Posterior cingulate gyrus (tissue), 11 donors: ENCODE data around the gene ZBTB7A.

ENCODE experiments used
- DNase-seq, 10 donors: peaks; one replicate each; pipeline versions ENCODE4 v3.0.0 to v3.0.0-alpha.2; 2020 to 2021; ENCODE audit warnings: mixed read lengths in 3 of 10
- intact Hi-C: fragments of 100-400 bp; cut with DNase I; formaldehyde crosslinking; loops from one replicate; pipeline ENCODE4 v1.15.1; 2023

Gene ZBTB7A

GRCh38 chr19:4094761-4095487, 28.2 kb upstream of the ZBTB7A start:
- peak in 1 of 10 donors; percentile 77 for DNase-seq

GRCh38 chr19:4094291-4094690, 27.6 kb upstream of the ZBTB7A start:
- no peak for DNase-seq
- intact Hi-C loops: no loop called here

More at GRCh38 chr19:4094761-4095487, 28.2 kb upstream of the ZBTB7A start:
- intact Hi-C loops: no loop called here

DNA sequence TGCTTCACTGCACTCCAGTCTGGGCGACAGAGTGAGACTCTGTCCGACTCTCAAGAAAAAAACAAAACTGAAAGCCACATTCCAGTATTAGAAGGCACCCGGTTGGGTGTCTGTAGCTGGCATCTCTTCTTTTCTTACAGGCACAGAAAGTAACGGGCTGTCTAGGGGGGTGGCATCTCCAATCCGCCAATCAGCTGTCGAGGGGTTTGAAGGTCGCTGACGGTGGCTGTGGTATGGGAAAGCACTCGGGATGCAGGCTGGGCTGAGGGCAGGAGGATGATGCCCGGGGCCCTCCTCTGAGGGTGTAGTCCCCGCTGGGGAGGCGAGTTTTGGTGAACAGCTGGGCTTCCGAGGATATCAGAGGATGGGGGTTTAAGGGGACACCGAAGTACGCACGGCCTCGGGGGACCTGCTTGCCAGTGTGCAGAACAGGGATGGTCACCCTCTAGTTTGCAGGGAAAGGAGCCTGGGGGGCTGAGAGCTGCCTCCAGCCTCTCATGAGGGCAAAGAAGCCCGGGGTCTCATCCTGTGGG, 27.0 kb upstream of the ZBTB7A start:
- intact Hi-C loops: no loop called here
- no peak for DNase-seq

DNA sequence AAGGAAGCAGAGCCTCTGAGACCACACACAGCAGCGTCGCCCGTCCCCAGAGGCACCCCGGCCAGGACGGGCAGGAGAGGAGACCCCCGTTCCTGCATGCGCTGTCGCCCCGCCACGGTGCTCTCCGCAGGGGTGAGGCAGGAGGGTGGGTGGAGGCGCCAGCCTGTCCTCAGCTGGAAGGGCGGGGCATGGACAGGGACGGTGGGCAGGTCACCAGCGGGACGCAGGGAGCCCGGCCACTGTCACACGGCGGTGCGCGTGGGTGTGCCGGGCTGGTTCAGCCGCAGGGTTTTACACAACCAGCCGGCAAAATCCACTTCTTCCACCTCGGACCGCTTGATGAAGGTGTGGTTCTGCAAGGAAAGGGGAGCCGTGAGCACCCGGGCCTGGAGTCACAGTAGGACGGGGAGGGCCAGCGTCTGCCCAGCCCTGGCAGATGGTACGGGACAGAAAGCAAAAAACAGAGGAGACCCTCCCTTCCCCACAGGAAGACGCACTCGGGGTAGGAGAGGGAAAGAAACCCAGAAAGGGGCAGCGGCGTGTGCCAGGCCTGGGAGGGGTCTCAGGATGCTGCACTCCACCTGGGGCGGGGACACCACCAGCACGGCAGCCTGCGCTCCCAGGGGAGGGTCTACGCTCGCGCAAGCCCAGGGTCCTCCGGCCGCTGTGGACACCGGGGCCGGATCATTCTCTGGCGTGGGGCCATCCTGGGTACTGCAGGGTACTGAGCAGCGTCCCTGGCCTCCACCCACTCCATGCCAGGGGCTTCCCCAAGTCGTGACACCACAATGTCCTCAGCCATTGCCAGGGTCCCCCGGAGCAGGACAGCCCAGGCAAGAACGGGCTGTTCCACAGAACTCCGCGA, 23.9 kb upstream of the ZBTB7A start:
- no peak for DNase-seq
- intact Hi-C loops: no loop called here

DNA sequence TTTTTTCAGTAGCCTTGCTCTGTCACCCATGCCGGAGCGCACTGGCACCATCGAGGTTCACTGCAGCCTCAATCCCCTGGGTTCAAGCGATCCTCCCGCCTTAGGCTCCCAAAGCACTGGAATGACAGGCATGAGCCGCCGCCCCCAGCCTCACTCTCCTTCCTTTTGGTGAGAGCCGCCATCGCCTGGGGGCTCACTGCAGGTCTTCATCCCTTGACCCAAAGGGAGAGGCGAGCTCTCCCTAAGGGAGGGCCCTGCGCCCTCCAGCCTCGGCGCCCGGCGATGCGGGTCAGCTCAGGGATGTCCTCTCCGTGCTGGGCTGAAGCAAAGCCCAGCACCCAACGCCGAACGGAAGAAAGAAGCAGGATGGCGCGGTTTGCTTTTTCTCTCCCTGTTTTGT, 23.2 kb upstream of the ZBTB7A start:
- intact Hi-C loops: no loop called here

DNA sequence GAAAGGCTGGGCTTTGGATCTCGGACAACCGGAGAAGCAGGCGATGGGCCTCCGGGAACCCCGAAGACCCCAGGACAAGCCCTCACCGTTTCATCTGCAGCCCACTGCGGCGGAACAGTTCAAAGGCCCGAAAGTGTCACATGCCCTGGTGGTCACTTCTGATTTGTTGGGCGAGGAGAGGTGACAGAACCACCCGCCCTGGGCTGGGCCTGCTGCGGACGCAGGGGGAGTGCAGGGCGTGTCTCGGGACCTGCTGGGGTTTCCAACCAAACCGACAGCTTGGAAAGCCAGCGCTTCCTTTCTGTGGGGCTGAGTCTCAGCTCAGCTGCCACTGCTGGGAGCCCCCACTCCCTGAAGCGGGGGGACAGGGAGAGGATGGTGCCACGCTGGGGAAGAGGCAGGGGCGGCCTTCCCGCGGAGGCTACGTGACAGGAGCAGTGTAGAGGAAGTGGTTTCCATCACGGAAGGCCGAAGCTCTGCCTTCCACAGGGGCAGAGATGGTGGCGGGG, 22.8 kb upstream of the ZBTB7A start:
- intact Hi-C loops: no loop called here
- no peak for DNase-seq

More for the DNA sequence above, 23.2 kb upstream of the ZBTB7A start:
- no peak for DNase-seq

- no peak for DNase-seq
- intact Hi-C loops: no loop called here
Observed at GRCh38 chr19:4088975-4089374, 22.3 kb upstream of the ZBTB7A start.

DNA sequence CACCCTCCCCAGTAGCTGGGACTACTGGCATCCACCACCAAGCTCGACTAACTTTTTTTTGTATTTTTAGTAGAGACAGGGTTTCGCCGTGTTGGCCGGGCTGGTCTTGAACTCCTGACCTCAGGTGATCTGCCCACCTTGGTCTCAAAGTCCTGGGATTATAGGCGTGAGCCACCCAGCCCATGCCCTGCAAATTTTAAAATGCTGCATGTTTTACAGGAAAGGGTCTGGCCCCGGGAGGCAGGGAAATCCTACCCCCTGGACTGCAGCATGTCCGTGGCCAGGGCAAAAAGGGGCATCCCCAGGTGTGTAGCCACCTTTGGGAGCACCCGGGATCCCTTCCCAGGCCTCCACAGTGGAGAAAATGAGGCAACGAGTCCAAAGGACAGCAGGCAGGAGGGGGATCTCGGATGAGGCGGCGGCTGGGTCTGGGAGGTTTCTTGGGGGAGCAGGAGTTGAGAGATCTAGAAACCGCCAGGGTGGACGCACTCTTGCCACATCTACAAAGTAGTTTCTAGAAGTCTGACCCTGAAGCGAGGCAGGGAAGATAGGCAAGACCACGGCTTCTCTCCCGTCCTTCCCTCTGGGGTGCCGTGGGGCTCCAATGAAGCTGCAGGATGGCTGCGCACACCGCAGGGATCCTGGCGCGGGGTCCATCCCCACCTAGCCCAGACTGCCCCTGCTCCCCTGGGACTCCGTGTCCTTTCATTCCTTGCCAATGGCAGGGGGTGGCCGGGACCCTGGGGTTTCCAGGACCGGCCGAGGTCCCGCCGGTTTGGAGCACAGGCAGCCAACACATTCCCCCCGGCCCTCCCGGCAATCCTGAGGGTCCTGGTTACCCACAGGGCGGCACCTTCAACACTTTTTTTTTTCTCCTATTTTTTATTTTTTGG, 21.3 kb upstream of the ZBTB7A start:
- intact Hi-C loops: no loop called here
- peak in 2 of 10 donors; percentile 66 to 76 for DNase-seq

DNA sequence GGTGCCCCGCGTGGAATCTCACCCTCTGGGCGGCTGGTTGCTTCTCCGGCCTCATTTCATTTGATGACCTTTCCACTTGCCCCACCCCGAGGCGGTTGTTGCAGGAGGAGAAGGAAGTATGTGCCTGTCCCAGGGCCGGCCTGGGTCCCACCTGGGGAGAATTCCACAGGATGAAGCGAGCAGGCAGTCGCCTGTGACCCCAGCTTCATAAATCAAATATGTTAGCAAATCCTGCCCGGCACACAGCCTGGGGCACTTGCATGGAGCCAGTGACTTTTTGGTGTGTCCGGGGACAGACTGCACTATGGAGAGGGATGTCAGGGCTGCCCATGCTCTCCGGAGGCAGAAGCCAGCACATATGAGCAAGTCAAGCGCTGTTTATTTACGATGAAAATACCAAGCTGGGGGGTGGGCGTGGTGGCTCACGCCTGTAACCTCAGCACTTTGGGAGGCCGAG, 19.7 kb upstream of the ZBTB7A start:
- intact Hi-C loops: no loop called here
- no peak for DNase-seq

DNA sequence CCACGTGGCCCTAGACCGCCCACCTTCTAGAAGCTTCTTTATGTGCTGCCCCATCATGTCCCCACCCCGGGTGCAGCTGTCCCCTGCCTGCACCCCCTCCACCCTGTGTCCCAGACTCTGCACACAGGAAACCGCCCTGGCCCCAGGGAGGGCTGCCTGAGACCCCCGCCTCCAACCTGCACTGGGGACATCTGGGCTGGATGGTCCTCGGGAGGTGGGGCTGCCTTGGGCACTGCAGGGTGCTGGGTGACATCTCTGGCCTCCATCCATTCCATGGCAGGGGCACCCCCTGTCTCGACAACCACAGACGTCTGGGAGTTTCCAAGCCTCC, 17.8 kb upstream of the ZBTB7A start:
- no peak for DNase-seq

GRCh38 chr19:4083677-4084546, 17.2 kb upstream of the ZBTB7A start:
- DNase-seq: no peak
- intact Hi-C loops: no loop called here

More for the DNA sequence above, 17.8 kb upstream of the ZBTB7A start:
- intact Hi-C loops: no loop called here

GRCh38 chr19:4082172-4082571, 15.5 kb upstream of the ZBTB7A start:
- intact Hi-C loops: no loop called here
- DNase-seq: no peak

GRCh38 chr19:4081441-4082129, 14.9 kb upstream of the ZBTB7A start:
- intact Hi-C loops: no loop called here
- DNase-seq: no peak

- no peak for DNase-seq
- intact Hi-C loops: no loop called here
Observed at GRCh38 chr19:4080473-4080872, 13.8 kb upstream of the ZBTB7A start.

DNA sequence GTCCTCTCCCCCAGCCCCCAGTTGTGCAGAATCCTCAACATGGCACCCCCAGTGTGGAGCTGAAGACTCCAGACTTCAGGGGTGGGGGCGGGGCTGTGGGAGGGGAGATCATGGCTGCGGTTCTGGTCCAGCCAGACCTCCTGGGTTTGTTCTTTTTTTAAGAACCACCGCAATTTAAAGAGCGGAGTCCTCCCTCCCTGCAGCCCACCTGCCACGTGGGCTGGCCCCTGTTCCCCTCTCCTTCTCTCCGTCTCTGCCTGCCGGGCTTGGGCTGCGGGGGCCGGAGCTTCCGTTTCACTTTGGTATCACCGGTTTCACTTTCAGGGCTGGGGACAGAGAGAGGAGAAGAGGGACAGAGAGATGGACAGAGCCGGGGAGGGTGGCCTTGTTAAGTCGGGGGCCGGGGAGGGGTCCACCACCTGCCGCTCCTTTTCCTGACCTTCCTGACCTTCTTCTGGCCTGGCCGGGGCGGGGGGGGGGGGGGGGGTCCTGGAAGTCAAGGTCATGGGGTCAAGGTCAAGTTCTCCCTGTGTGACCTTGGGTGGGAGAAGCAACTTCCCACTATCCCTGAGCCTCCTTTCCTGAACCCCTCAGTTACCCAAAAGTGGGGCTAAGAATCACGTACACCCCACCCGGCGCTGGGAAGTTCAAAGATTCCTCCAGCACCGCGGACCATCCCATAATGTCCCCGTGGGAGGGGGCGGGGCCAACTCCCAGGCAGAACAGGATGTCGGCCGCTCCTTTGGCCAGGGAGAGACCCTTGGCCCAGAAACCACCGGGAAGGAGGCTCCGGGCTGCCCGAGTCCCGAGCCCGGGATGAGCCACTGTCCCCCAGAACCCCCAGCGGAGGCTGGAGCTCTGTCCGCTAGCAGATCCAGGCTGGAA, 11.3 kb upstream of the ZBTB7A start:
- intact Hi-C loops: no loop called here

GRCh38 chr19:4077007-4077374, 10.3 kb upstream of the ZBTB7A start:
- DNase-seq: peak in 2 of 10 donors; percentile 5 to 80
- intact Hi-C loops: no loop called here

More for the DNA sequence above, 11.3 kb upstream of the ZBTB7A start:
- peak in 3 of 10 donors; percentile 10 to 78 (median 78) for DNase-seq

DNA sequence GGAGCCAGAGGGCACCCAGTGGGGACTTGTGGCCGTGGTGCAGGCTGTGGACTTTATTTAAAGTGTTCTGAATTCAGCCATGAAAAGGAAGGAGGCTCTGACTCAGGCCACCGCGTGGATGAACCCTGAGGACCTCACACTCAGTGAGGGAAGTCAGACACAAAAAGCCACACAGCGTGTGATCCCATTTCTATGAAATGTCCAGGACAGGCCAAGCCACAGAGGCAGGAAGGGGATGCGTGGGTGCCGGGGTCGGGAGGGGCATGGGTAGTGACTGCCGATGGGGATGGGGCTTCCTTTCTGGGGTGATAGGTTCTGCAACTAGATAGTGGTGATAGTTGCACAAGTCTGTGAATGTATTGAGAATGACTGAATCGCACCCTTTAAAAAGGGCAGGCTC, 8.7 kb upstream of the ZBTB7A start:
- intact Hi-C loops: no loop called here
- DNase-seq: peak in 1 of 10 donors; percentile 66

- no peak for DNase-seq
- intact Hi-C loops: no loop called here
Observed at GRCh38 chr19:4071610-4072009, 4.9 kb upstream of the ZBTB7A start.
